Hepatocyte (in vitro differentiated cells): Measurements from ENCODE around the gene STX18. TPM values are rescaled to one million over a fixed set of nuclear protein-coding genes. Genes with fewer than 3 reads are reported as not detected.

ENCODE experiments used
- DNase-seq: peaks from one replicate; pipeline ENCODE4 v3.0.0-alpha.2; 2016; ENCODE audit warnings: low spot score
- H2AFZ ChIP-seq: fragments of 200-600 bp; sonication (generic); 2 replicates; pipeline ENCODE4 v1.6.0; 2016; ENCODE audit warnings: antibody characterized with exemption, mild to moderate bottlenecking
- H3K27ac ChIP-seq: fragments of 200-600 bp; sonication (generic); 2 replicates; pipeline ENCODE4 v1.5.1; 2016; ENCODE audit warnings: mild to moderate bottlenecking
- H3K27me3 ChIP-seq: fragments of 200-600 bp; sonication (generic); 2 replicates; pipeline ENCODE4 v1.6.1; 2016
- H3K36me3 ChIP-seq: fragments of 200-600 bp; sonication (generic); replicated peaks from 2 replicates; pipeline ENCODE4 v1.5.1; 2016; ENCODE audit warnings: low read depth; ENCODE audit not compliant: insufficient read depth
- H3K4me1 ChIP-seq: fragments of 200-600 bp; sonication (generic); 2 replicates; pipeline ENCODE4 v1.5.1; 2016; ENCODE audit warnings: mild to moderate bottlenecking, moderate library complexity; ENCODE audit not compliant: insufficient read depth
- H3K4me2 ChIP-seq: fragments of 200-600 bp; sonication (generic); 2 replicates; pipeline ENCODE4 v1.6.0; 2016
- H3K4me3 ChIP-seq: fragments of 200-600 bp; sonication (generic); 2 replicates; pipeline ENCODE4 v1.5.1; 2016; ENCODE audit warnings: mild to moderate bottlenecking
- H3K79me2 ChIP-seq: fragments of 200-600 bp; sonication (generic); 2 replicates; pipeline ENCODE4 v1.6.0; 2017; ENCODE audit warnings: mild to moderate bottlenecking
- H3K9me2 ChIP-seq: fragments of 200-600 bp; sonication (generic); replicated peaks from 2 replicates; pipeline ENCODE4 v1.6.0; 2017; ENCODE audit warnings: mild to moderate bottlenecking; ENCODE audit not compliant: insufficient read depth
- H3K9me3 ChIP-seq: fragments of 200-600 bp; sonication (generic); 2 replicates; pipeline ENCODE4 v1.5.1; 2016; ENCODE audit warnings: low read depth, mild to moderate bottlenecking
- H4K20me1 ChIP-seq: fragments of 200-600 bp; sonication (generic); 2 replicates; pipeline ENCODE4 v1.6.0; 2016; ENCODE audit warnings: mild to moderate bottlenecking; ENCODE audit not compliant: insufficient read depth, poor library complexity, severe bottlenecking
- EZH2 ChIP-seq: fragments of 200-600 bp; sonication (generic); IDR thresholded peaks from 2 replicates; pipeline ENCODE4 v1.6.1; 2016; ENCODE audit warnings: antibody characterized with exemption, mild to moderate bottlenecking, borderline replicate concordance
- EZH2phosphoT487 ChIP-seq: fragments of 200-600 bp; sonication (generic); IDR thresholded peaks from one replicate; pipeline ENCODE4 v1.6.1; 2018; ENCODE audit warnings: antibody characterized with exemption, mild to moderate bottlenecking, low read depth, moderate library complexity; ENCODE audit not compliant: unreplicated experiment, severe bottlenecking
- WGBS: methylation state at CpG from one replicate; pipeline ENCODE4 v1.1.6; 2016; ENCODE audit warnings: low lambda C conversion rate; ENCODE audit errors: missing lambda C conversion rate; 5-methylcytosine and 5-hydroxymethylcytosine counted together
- polyA plus RNA-seq: library from polyadenylated mRNA; unstranded; fragments of >200 nt; fragmentation: Nextera tagmentation; extraction: Ambion mirVana; gene quantifications from 2 replicates; pipeline ENCODE4 v1.2.1, GENCODE V29; 2016
- total RNA-seq: library from RNA; depleted of rRNA; stranded (reverse); fragments of >200 nt; gene quantifications from 2 replicates; pipeline ENCODE4 v1.2.3, GENCODE V29; 2014
- TF ChIP-seq, protein P1 (sequence below): fragments of 200-600 bp; sonication (generic); IDR thresholded peaks from 2 replicates; pipeline ENCODE4 v1.5.1; 2016; ENCODE audit warnings: antibody characterized with exemption, mild to moderate bottlenecking; ENCODE audit not compliant: poor library complexity

STX18 gene
- total and polyA plus RNA-seq, 2 experiments from 2014 or later, result 32.1 to 54.3 TPM

DNA sequence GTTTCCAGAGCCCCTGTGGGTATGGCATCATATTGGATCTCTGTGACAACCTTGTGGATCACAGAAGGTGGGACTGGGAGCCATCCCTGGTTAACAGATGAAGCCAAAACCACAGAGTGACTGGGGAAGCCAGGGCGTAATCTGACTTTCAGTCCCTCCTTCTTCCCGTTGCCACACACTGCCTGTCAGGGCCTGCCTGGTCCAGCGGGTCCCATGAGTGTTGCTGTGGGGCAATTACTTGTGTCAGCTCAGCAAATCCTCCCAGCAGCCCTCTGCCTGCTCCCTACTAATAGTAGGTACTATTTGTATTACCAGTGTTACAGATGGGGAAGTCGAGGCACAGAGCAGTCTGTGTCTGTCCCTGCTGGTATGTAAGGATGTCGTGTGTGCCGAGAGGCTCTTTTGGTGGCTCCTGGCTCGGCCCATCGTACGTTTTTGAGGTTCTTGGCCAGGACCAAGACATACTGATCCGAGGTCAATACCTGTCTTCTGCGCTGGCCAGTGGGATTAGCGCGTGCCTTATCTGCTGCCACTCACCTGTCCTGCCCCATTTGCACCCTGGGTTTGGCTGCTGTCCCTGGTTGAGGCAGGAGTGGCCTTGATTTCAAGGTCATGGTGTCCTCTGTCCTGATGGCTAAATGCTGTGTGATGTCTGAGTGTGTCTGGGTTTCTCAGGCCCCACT lies 149.2 kb downstream of the STX18 start:
- WGBS, result 89% methylated on average over 13 of the region's 13 CpGs
- H3K27me3 ChIP-seq, result peaks cover 20% of the 10 kb centered on the region
- DNase-seq, result no peak

DNA sequence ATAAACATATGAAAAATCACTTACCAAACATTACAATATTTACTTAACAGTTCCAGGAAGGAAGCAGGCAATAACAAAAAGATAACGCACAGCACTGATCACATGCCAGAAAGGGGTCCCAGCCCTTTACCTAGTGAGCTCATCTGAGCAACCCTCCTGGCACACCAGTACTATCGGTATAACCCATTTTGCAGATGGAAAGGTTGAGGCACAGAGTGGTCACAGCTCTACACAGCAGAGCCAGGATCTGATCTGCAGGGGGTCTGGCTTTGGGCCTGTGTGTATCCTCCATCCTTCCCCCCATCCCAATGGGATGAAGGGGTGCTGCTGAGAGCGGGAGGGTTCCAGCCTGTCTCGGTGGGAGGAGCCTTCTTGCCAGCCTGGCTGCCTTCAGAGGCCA lies 150.0 kb downstream of the STX18 start:
- H3K4me1 ChIP-seq, result no peaks in the 10 kb centered on the region
- no peak overlapping the region for H2AFZ ChIP-seq
- no peaks in the 10 kb centered on the region for H3K9me2 ChIP-seq
- H3K9me3 ChIP-seq, result no peaks in the 10 kb centered on the region
- H3K4me3 ChIP-seq, result no peak overlapping the region
- no peaks in the 10 kb centered on the region for H4K20me1 ChIP-seq
- no peak for DNase-seq
- TF ChIP-seq EZH2, result no peak
- TF ChIP-seq, protein P1, sequence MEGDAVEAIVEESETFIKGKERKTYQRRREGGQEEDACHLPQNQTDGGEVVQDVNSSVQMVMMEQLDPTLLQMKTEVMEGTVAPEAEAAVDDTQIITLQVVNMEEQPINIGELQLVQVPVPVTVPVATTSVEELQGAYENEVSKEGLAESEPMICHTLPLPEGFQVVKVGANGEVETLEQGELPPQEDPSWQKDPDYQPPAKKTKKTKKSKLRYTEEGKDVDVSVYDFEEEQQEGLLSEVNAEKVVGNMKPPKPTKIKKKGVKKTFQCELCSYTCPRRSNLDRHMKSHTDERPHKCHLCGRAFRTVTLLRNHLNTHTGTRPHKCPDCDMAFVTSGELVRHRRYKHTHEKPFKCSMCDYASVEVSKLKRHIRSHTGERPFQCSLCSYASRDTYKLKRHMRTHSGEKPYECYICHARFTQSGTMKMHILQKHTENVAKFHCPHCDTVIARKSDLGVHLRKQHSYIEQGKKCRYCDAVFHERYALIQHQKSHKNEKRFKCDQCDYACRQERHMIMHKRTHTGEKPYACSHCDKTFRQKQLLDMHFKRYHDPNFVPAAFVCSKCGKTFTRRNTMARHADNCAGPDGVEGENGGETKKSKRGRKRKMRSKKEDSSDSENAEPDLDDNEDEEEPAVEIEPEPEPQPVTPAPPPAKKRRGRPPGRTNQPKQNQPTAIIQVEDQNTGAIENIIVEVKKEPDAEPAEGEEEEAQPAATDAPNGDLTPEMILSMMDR, result no peak
- no peaks in the 10 kb centered on the region for H3K79me2 ChIP-seq
- H3K36me3 ChIP-seq, result no peaks in the 10 kb centered on the region
- H3K27ac ChIP-seq, result no peak overlapping the region
- no peak overlapping the region for H3K4me2 ChIP-seq
- peaks cover 27% of the 10 kb centered on the region for H3K27me3 ChIP-seq
- WGBS, result 92% methylated on average over 4 of the region's 4 CpGs

More for the DNA sequence above, 149.2 kb downstream of the STX18 start:
- Histone ChIP-seq H3K9me2 (no peaks in the 10 kb centered on the region), H4K20me1 (no peaks in the 10 kb centered on the region), H3K9me3 (no peaks in the 10 kb centered on the region), H3K27ac (no peak overlapping the region), H3K4me1 (no peaks in the 10 kb centered on the region), H3K4me2 (no peak overlapping the region), H3K36me3 (no peaks in the 10 kb centered on the region), H3K4me3 (no peak overlapping the region), H3K79me2 (no peaks in the 10 kb centered on the region), H2AFZ (no peak overlapping the region)
- no peak for TF ChIP-seq EZH2
- TF ChIP-seq, protein P1, result no peak
- TF ChIP-seq EZH2phosphoT487, result no peak

DNA sequence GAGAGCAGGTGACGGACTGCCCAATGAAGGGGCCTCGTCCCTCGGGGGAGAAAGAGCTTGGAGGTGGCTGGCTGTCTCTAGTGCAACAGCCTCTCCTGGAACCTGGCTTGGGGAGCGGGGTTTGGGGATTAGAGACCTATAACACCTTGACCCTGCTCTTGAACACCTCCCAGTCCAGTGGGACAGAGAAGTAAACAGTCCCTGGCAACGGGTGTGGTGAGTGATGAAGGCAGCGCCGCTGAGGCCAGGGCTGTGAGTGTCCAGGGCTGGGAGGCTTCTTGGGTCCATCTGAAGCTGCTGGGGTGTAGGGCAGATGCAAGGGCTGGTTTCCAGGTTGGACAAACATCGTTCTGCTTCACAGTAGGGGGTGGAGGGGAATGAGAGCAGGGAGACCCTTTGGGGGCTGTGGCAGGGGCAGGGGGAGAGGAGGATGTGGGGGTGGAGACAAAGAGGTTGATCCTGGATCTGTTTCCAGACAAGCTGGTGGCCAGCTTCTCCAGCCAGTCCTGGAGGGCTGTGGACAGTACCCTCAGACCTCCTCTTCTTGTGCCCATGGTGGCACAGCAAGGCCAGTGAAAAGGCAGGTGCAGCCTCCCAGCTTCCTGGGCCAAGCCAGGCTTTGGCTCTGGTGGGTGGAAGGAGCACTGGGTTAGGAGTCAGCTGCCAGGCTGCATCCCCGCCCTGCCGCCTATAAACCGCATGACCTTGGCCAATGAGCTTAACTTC lies 151.2 kb downstream of the STX18 start:
- Histone ChIP-seq H3K36me3 (no peaks in the 10 kb centered on the region), H3K9me3 (no peaks in the 10 kb centered on the region), H3K4me1 (peaks cover 5% of the 10 kb centered on the region), H3K79me2 (no peaks in the 10 kb centered on the region), H3K4me3 (no peak overlapping the region), H3K27ac (no peak overlapping the region), H3K9me2 (no peaks in the 10 kb centered on the region), H3K4me2 (no peak overlapping the region), H4K20me1 (no peaks in the 10 kb centered on the region), H3K27me3 (peaks cover 34% of the 10 kb centered on the region), H2AFZ (no peak overlapping the region)
- no peak for DNase-seq
- no peak for TF ChIP-seq EZH2
- TF ChIP-seq, protein P1, result no peak
- 80% methylated on average over 11 of the region's 11 CpGs for WGBS
